HG03175 (cell line): ENCODE data around the gene WDR43.

Source experiments
- ATAC-seq: cut with Tn5 transposase; IDR thresholded peaks from one replicate; pipeline ENCODE4 v1.9.1; 2021; ENCODE audit warnings: mild to moderate bottlenecking, moderate library complexity; ENCODE audit not compliant: unreplicated experiment

WDR43 gene

GRCh38 chr2:28894470-28895188 is at the start of gene WDR43:
Gene WDR43 (plus strand): TSS chr2:28894667. CDS start chr2:28894699, 32 bp downstream.
- ATAC-seq: peak; percentile 86

DNA sequence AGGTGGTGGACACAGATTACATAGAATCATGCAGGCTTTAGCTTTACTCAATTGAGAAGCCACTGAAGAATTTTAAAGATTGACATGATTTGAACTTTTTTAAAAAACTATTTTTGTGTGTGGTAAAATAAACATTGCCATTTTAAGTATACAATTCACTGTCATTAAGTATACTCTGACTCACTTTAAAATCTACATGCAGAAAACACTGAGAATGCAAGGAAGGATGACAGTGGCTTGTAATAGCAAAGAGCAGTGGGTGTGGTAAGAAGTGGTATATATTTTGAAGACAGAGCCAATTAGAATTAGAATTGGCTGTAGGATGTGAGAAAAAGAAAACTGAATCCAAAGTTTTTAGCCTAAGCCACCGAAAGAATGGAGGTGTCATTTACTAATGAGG is 39.3 kb upstream of the WDR43 start:
- ATAC-seq: no peak

GRCh38 chr2:28855977-28856376 is 38.5 kb upstream of the WDR43 start:
- ATAC-seq: no peak

- no peak for ATAC-seq
Observed at GRCh38 chr2:28868611-28869010, 25.9 kb upstream of the WDR43 start.

DNA sequence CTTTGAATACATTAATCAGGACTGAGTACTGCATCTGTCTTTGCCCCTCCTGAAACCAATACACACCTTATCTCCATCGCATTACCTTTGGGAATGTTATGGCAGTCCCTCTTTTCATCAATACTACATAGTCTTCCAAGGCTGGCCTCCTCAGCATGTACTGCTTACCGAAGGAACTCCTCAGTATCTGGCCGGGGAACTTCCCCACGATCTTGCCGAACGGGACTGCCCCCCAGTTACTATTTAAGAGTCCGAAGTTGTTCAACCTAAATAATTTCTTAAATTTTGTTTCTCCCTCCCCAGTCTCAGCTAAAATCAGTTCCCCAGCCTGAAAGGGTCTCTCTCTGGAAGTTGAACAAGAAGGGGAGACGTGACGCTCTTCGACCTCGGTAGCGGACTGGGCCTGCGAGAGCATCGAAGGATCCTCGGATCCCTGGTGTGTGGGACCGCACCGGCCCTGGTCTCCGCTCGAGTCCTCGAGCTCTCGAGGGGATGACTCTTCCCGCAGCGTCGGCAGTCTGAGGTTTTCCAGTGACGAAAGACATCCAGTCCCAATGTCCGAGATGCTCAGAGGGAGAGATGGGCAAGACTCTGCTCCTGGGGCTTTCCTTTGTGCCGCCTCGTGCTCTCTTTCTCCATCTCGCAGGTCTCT is 24.8 kb upstream of the WDR43 start:
- peak; percentile 13 for ATAC-seq

- ATAC-seq: peak; percentile 94
Observed at GRCh38 chr2:28870146-28870891, 24.1 kb upstream of the WDR43 start, which contains the start of gene TRMT61B. Gene TRMT61B (minus strand): TSS chr2:28870309. CDS start chr2:28870277, 32 bp downstream.

DNA sequence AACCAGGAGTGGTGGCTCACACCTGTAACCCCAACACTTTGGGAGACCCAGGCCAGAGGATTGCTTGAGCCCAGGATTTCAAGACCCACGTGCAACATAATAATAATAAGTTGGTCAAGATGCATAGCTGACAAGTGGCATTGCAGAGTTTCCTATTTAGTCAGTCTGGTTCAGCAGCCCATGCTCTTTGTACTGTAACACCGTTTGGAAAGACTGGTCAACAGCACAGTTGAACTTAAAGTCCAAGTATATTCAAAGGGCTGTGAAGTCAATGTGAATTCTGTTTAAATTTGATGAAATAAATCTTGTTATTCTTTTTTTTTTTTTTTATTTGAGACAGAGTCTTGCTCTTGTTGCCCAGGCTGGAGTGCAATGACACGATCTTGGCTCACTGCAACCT is 22.8 kb upstream of the WDR43 start:
- ATAC-seq: no peak

- no peak for ATAC-seq
Observed at GRCh38 chr2:28880193-28880592, 14.3 kb upstream of the WDR43 start.

DNA sequence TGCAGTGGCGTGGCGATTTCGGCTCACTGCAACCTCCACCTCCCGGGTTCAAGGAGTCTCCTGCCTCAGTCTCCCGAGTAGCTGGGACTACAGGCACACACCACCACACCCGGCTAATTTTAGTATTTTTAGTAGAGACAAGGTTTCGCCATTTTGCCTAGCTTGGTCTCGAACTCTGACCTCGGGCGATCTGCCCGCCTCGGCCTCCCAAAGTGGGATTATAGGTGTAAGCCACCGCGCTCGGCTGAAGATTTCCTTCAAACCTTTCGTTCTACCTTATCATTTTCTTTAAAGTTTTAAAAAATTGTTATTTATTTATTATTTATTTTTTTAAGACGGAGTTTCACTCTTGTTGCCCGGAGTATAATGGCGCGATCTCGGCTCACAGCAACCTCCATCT is 979 bp upstream of the WDR43 start:
- no peak for ATAC-seq

DNA sequence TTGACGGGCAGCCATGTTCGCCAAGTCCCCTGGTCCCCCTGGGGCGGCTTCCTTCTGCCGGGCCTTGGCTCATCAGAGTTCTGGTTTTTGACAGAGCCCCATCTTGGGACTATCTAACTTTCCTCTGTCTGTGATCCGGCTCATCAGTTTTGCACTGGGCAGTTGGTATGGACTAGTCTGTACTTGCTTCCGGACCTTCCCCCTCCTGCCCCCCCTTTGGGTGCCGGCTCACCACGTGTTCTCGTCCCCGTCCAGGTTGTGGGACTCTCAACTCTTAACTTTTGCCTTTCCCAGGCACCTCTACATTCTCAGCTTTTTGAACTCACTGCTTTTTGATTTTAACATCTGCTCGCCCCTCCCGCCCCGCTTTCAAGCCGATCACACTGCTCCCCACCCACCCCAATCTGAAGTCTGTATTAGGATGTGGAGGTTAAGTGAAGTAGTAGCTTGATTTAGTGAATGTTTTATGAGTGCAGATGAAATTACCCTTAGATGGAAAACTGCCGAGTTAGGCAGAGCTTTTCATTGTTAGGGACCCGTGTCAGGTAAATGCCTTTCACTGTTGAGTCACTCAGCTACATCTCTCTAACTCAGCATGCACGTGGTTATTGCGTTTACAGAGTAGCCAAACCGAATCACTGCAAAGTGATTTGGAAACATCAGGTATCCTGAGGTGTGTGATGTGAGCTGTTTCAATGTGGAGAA is 874 bp downstream of the WDR43 start:
- ATAC-seq: peak; percentile 26

GRCh38 chr2:28896906-28897305 is 2.4 kb downstream of the WDR43 start:
- no peak for ATAC-seq

DNA sequence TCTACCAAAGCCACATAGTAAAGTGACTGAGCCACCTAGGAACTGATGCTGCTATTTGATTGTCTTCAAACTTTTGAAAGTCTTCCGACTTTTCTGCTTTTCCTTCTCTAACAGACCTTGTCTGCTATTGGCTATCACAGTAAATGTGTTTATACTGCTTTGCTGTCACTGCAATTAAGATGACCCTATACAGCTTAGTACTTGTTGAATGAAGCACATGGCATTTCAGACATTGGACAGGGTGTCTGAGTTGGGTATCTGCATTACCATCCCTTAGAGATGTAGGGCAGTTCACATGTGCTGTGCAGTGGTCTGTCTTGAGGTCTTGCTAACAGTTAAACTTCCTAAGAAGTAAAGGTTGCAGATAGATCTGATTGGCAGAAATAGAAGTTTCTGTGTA is 3.6 kb downstream of the WDR43 start:
- ATAC-seq: no peak

DNA sequence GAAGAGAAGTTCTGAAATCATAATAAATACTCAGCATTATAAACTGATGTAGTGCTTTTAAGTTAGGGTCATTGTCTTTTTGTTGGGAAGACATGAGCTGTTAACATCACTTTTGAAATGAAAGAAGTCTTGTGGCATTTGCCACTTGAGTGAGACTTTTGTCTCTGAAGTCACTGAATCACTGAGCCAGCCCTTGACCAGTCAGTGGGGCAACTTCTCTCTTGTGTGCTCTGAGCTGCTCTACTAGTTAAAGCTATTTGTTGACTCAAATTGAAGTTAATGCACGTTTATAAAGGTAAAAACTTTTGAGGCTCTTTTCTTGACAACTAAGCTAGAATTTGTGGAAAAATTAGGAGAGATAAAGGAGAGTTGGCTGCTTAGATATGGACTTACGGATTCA is 6.7 kb downstream of the WDR43 start:
- no peak for ATAC-seq

DNA sequence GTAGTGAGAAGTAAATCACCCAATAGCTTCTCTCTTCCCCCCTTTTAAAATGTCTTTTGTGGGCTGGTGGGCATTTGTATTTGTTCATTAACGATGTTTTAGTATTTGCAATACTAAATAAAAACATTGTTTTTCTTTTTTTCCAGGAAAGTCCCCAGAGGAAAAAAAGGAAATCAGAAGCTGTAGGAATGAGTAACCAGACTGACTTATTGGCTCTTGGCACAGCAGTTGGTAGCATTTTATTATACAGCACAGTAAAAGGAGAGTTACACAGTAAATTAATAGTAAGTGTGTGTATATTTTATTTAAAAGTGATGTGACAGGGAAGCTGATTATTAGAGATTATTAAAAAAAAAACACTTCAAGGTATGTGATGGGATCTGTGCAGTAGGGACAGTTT is 7.4 kb downstream of the WDR43 start:
- no peak for ATAC-seq

- no peak for ATAC-seq
Observed at GRCh38 chr2:28902584-28902983, 8.1 kb downstream of the WDR43 start.

DNA sequence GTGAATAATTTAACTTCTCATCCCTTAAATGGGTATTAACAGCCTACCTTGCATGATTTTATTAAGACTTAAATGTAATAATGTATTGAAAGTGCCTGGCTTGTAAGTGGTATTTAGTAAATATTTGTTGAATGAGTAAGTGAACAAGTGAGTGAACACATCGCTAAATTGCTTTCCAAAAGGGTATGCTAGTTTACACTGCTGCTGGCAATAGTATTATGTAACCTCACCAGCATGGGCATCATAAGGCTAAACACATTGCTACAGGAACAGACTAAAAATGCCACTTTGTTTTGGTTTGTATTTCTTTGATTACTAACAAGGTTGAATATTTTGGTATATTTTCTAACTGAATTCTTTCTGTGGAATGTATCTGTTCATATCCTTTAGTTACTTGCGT is 9.8 kb downstream of the WDR43 start:
- ATAC-seq: no peak

GRCh38 chr2:28904802-28905457 is 10.5 kb downstream of the WDR43 start:
- no peak for ATAC-seq

DNA sequence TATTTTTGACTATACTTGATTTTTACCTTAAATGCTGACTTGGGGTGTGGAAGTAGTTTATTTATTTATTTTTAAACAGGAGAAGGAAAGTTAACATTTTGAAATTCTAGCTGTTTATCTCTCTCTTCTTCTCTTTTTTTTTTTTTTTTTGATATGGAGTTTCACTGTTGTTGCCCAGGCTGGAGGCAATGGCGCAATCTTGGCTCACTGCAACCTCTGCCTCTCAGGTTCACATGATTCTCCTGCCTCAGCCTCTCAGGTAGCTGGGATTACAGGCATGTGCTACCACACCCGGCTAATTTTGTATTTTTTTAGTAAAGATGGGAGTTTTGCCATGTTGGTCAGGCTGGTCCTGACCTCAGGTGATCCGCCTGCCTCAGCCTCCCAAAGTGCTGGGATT is 11.1 kb downstream of the WDR43 start:
- no peak for ATAC-seq

DNA sequence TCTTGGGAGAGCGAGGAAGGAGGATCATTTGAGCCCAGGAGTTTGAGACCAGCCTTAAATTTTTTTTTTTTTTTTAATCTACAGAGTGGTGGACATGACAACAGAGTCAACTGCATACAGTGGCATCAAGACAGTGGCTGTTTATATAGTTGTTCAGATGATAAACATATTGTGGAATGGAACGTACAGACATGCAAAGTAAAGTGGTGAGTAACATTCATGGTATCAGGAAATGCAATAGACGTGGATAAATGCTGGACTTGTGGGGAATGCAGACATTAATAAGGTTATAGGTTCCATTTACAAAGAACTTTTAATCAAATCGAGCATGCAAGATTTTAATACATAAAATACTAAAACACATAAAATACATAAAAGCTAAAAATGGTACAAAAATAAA is 11.9 kb downstream of the WDR43 start:
- ATAC-seq: no peak

- ATAC-seq: no peak
Observed at GRCh38 chr2:28906821-28907220, 12.4 kb downstream of the WDR43 start.

- no peak for ATAC-seq
Observed at GRCh38 chr2:28908172-28908571, 13.7 kb downstream of the WDR43 start.
